ES-I3 (cell line): ENCODE results near the gene LY6G5C.

ENCODE experiments used
- H3K36me3 ChIP-seq: 2 replicates; pipeline ENCODE4 v1.6.1; 2013; ENCODE audit warnings: mild to moderate bottlenecking, low read length, control low read depth, moderate library complexity; ENCODE audit not compliant: insufficient read depth
- H3K4me1 ChIP-seq: 2 replicates; pipeline ENCODE4 v1.6.1; 2013; ENCODE audit warnings: mild to moderate bottlenecking, control low read depth, low read length; ENCODE audit not compliant: insufficient read depth
- H3K9ac ChIP-seq: 2 replicates; pipeline ENCODE4 v1.6.1; 2013; ENCODE audit warnings: low read depth, mild to moderate bottlenecking, low read length, moderate library complexity
- H3K9me3 ChIP-seq: 2 replicates; pipeline ENCODE4 v1.6.1; 2013; ENCODE audit warnings: mild to moderate bottlenecking, low read length, moderate library complexity; ENCODE audit not compliant: control insufficient read depth, insufficient read depth

The LY6G5C gene

GRCh38 chr6:31657406-31658157 lies 23.3 kb downstream of the LY6G5C start:
- Histone ChIP-seq H3K9ac (no peak overlapping the region), H3K9me3 (no peaks in the 10 kb centered on the region), H3K36me3 (no peaks in the 10 kb centered on the region), H3K4me1 (no peaks in the 10 kb centered on the region; the same call in 1 of the 2 replicates)

- no peaks in the 10 kb centered on the region for H3K36me3 ChIP-seq
- no peaks in the 10 kb centered on the region for H3K9me3 ChIP-seq
- no peaks in the 10 kb centered on the region; the same call in 1 of the 2 replicates for H3K4me1 ChIP-seq
- H3K9ac ChIP-seq: no peak within 1 kb of the TSS
Observed at GRCh38 chr6:31655349-31656237, 25.3 kb downstream of the LY6G5C start, which contains the start of gene APOM. Gene APOM (plus strand): TSS chr6:31655894. CDS start chr6:31655967, 73 bp downstream.

GRCh38 chr6:31654574-31655348 lies 26.1 kb downstream of the LY6G5C start:
- no peaks in the 10 kb centered on the region for H3K9me3 ChIP-seq
- peaks cover under 1% of the 10 kb centered on the region; the same call in 1 of the 2 replicates for H3K36me3 ChIP-seq
- no peaks in the 10 kb centered on the region; the same call in 1 of the 2 replicates for H3K4me1 ChIP-seq
- no peak overlapping the region for H3K9ac ChIP-seq

- Histone ChIP-seq H3K9me3 (no peaks in the 10 kb centered on the region), H3K36me3 (peaks cover 16% of the 10 kb centered on the region; the same call in 1 of the 2 replicates), H3K4me1 (no peaks in the 10 kb centered on the region; the same call in 1 of the 2 replicates), H3K9ac (peak overlapping the region; percentile 76)
Observed at GRCh38 chr6:31652925-31653724, 27.7 kb downstream of the LY6G5C start.

GRCh38 chr6:31651602-31652191 lies 29.2 kb downstream of the LY6G5C start:
- H3K9me3 ChIP-seq: no peaks in the 10 kb centered on the region
- no peaks in the 10 kb centered on the region; the same call in 1 of the 2 replicates for H3K4me1 ChIP-seq
- peaks cover 16% of the 10 kb centered on the region; the same call in 1 of the 2 replicates for H3K36me3 ChIP-seq
- H3K9ac ChIP-seq: peak overlapping the region; percentile 76

GRCh38 chr6:31645325-31645724 lies 35.5 kb downstream of the LY6G5C start:
- Histone ChIP-seq H3K4me1 (no peaks in the 10 kb centered on the region), H3K9me3 (no peaks in the 10 kb centered on the region), H3K36me3 (peaks cover 41% of the 10 kb centered on the region), H3K9ac (no peak overlapping the region)

GRCh38 chr6:31643818-31644454 lies 36.9 kb downstream of the LY6G5C start:
- peaks cover 45% of the 10 kb centered on the region for H3K36me3 ChIP-seq
- no peak overlapping the region for H3K9ac ChIP-seq
- no peaks in the 10 kb centered on the region for H3K9me3 ChIP-seq
- no peaks in the 10 kb centered on the region for H3K4me1 ChIP-seq

GRCh38 chr6:31642798-31643570 lies 37.9 kb downstream of the LY6G5C start:
- Histone ChIP-seq H3K4me1 (no peaks in the 10 kb centered on the region), H3K9me3 (no peaks in the 10 kb centered on the region), H3K9ac (no peak overlapping the region), H3K36me3 (peaks cover 40% of the 10 kb centered on the region)

- H3K9me3 ChIP-seq: no peaks in the 10 kb centered on the region
- peaks cover 49% of the 10 kb centered on the region for H3K36me3 ChIP-seq
- no peaks in the 10 kb centered on the region for H3K4me1 ChIP-seq
- H3K9ac ChIP-seq: no peak overlapping the region
Observed at GRCh38 chr6:31641370-31641769, 39.5 kb downstream of the LY6G5C start.

GRCh38 chr6:31640612-31641011 lies 40.3 kb downstream of the LY6G5C start:
- Histone ChIP-seq H3K36me3 (peaks cover 54% of the 10 kb centered on the region), H3K9me3 (no peaks in the 10 kb centered on the region), H3K4me1 (no peaks in the 10 kb centered on the region), H3K9ac (no peak overlapping the region)

- no peaks in the 10 kb centered on the region for H3K9me3 ChIP-seq
Observed at GRCh38 chr6:31639449-31639861, 41.4 kb downstream of the LY6G5C start.

GRCh38 chr6:31639043-31639442 lies 41.8 kb downstream of the LY6G5C start:
- Histone ChIP-seq H3K4me1 (no peaks in the 10 kb centered on the region), H3K36me3 (peaks cover 56% of the 10 kb centered on the region), H3K9me3 (no peaks in the 10 kb centered on the region), H3K9ac (no peak overlapping the region)

More at GRCh38 chr6:31639449-31639861, 41.4 kb downstream of the LY6G5C start:
- Histone ChIP-seq H3K36me3 (peaks cover 55% of the 10 kb centered on the region), H3K9ac (no peak overlapping the region), H3K4me1 (no peaks in the 10 kb centered on the region)
